IPS-15b (cell line): ENCODE results near the gene CALHM3.
"Not testable (repeated sequence)": the region's sequence is repeated elsewhere in the genome, so short reads cannot be mapped to it uniquely, and the experiment has no call there.

Experiments
- H3K27me3 ChIP-seq: one replicate; pipeline ENCODE4 v1.6.1; 2013; ENCODE audit warnings: low read length; ENCODE audit not compliant: control insufficient read depth, insufficient read depth
- H3K36me3 ChIP-seq: one replicate; pipeline ENCODE4 v1.6.1; 2013; ENCODE audit warnings: low read length; ENCODE audit not compliant: control insufficient read depth, insufficient read depth
- H3K4me1 ChIP-seq: one replicate; pipeline ENCODE4 v1.6.1; 2013; ENCODE audit warnings: mild to moderate bottlenecking, low read length; ENCODE audit not compliant: control insufficient read depth, insufficient read depth
- H3K4me3 ChIP-seq: one replicate; pipeline ENCODE4 v1.5.1; 2013; ENCODE audit warnings: low read depth, low read length
- H3K9ac ChIP-seq: one replicate; pipeline ENCODE4 v1.6.1; 2013; ENCODE audit warnings: low read depth, mild to moderate bottlenecking, low read length
- H3K9me3 ChIP-seq: one replicate; pipeline ENCODE4 v1.6.1; 2013; ENCODE audit warnings: mild to moderate bottlenecking, low read length; ENCODE audit not compliant: control insufficient read depth, insufficient read depth

CALHM3 gene, protein sequence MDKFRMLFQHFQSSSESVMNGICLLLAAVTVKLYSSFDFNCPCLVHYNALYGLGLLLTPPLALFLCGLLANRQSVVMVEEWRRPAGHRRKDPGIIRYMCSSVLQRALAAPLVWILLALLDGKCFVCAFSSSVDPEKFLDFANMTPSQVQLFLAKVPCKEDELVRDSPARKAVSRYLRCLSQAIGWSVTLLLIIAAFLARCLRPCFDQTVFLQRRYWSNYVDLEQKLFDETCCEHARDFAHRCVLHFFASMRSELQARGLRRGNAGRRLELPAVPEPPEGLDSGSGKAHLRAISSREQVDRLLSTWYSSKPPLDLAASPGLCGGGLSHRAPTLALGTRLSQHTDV

GRCh38 chr10:103479135-103479534 is at the start of gene CALHM3:
CALHM3 (minus strand) TSS chr10:103479240; CDS start chr10:103479032, 208 bp downstream.
- Histone ChIP-seq H3K9me3 (no peaks in the 10 kb centered on the region), H3K36me3 (no peaks in the 10 kb centered on the region), H3K4me1 (peaks cover 8% of the 10 kb centered on the region), H3K9ac (no peak within 1 kb of the TSS), H3K4me3 (no peak within 1 kb of the TSS), H3K27me3 (no peaks in the 10 kb centered on the region)

- H3K9ac ChIP-seq = no peak overlapping the region
- no peaks in the 10 kb centered on the region for H3K9me3 ChIP-seq
- H3K36me3 ChIP-seq = no peaks in the 10 kb centered on the region
- no peaks in the 10 kb centered on the region for H3K4me1 ChIP-seq
- no peaks in the 10 kb centered on the region for H3K27me3 ChIP-seq
- no peak overlapping the region for H3K4me3 ChIP-seq
These were observed 49.5 kb upstream of the CALHM3 start for GRCh38 chr10:103528549-103528948.

DNA sequence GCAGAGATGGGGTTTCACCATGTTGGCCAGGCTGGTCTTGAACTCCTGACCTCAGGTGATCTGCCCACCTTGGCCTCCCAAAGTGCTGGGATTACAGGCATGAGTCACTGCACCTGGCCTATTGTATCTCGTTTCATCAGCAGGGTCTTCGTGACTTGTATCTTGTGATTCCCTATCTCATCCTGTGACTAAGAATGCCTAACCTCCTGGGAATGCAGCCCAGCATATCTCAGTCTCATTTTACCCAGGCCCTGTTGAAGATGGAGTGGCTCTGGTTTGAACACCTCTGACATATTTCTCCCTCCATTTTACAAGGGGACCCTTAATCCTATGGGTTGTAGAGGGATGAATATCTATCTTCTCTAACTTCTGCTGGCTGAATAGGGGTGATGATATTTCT is 48.4 kb upstream of the CALHM3 start:
- H3K4me1 ChIP-seq, H3K9me3 ChIP-seq, H3K27me3 ChIP-seq, H3K9ac ChIP-seq, H3K36me3 ChIP-seq, H3K4me3 ChIP-seq: not testable (repeated sequence)

- H3K9ac ChIP-seq = no peak overlapping the region
- H3K9me3 ChIP-seq = no peaks in the 10 kb centered on the region
- no peaks in the 10 kb centered on the region for H3K27me3 ChIP-seq
- H3K4me1 ChIP-seq = no peaks in the 10 kb centered on the region
- no peak overlapping the region for H3K4me3 ChIP-seq
- H3K36me3 ChIP-seq = no peaks in the 10 kb centered on the region
These were observed 46.9 kb upstream of the CALHM3 start for GRCh38 chr10:103525901-103526300.

DNA sequence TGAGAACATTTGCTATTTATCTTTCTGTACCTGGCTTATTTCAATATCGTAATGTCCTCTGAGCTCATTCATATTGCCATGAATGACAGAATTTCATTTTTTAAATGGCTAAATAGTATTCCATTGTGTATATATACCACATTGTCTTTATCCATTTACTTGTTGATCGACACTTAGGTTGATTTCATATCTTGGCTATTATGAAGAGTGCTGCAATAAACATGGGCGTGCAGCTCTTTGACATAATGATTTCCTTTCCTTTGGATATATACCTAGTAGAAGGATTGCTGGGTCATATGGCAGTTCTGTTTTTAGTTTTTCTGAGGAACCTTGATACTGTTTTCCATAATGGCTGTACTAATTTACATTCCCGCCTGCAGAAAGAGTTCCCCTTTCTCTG is 44.6 kb upstream of the CALHM3 start:
- Histone ChIP-seq H3K27me3 (no peaks in the 10 kb centered on the region), H3K9me3 (no peaks in the 10 kb centered on the region), H3K36me3 (no peaks in the 10 kb centered on the region), H3K4me3 (no peak overlapping the region), H3K4me1 (no peaks in the 10 kb centered on the region), H3K9ac (no peak overlapping the region)

- not testable (repeated sequence) for H3K4me3 ChIP-seq, H3K9me3 ChIP-seq, H3K4me1 ChIP-seq, H3K27me3 ChIP-seq, H3K36me3 ChIP-seq, H3K9ac ChIP-seq
These were observed 43.0 kb upstream of the CALHM3 start for GRCh38 chr10:103522006-103522405.

GRCh38 chr10:103519798-103520197 is 40.8 kb upstream of the CALHM3 start:
- no peak overlapping the region for H3K4me3 ChIP-seq
- no peaks in the 10 kb centered on the region for H3K4me1 ChIP-seq
- no peak overlapping the region for H3K9ac ChIP-seq
- no peaks in the 10 kb centered on the region for H3K27me3 ChIP-seq
- H3K9me3 ChIP-seq = no peaks in the 10 kb centered on the region
- H3K36me3 ChIP-seq = no peaks in the 10 kb centered on the region

DNA sequence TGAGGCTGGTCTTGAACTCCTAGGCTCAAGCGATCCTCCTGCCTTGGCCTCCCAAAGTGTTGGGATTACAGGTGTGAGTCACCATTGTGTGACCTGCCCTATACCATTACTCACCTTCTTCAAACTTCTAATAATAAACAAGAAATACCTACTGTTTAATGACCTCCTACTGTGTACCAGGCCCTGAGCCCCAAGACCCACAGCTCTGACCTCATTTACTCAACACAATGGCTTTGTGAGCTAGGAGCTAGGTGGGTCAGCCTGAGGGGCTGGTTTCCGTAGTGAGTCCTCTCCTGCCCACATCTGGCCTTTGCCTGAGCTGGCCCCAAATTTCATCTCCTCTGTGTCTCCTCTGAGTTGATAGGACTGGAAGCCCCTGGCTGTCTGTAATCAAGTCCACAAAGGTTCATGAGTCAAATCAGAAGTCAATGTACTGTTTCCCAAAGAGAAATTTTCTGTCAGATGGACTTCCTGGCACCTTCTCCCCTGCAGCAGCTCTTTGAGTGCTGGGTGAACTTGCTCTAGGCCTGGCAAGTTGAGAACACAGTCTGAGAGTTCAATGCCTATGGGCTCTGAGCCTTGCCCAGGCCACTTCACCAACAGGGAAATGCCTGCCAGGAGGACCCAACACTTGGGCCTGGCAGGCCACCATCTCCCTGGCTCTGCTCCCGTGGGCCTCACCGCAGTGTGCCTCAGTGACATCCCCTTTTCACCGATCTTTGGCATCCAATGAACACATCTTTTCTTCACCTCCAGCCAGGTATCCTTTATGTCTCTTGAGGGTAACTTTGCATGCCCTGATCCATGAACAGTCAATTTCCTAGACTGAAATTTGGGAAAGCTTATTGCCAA is 38.4 kb upstream of the CALHM3 start:
- H3K4me3 ChIP-seq = no peak overlapping the region
- no peak overlapping the region for H3K9ac ChIP-seq
- H3K4me1 ChIP-seq = no peaks in the 10 kb centered on the region
- no peaks in the 10 kb centered on the region for H3K27me3 ChIP-seq
- H3K9me3 ChIP-seq = no peaks in the 10 kb centered on the region
- no peaks in the 10 kb centered on the region for H3K36me3 ChIP-seq

GRCh38 chr10:103514244-103514643 is 35.2 kb upstream of the CALHM3 start:
- H3K9me3 ChIP-seq = no peaks in the 10 kb centered on the region
- H3K27me3 ChIP-seq = no peaks in the 10 kb centered on the region
- H3K4me3 ChIP-seq = no peak overlapping the region
- no peaks in the 10 kb centered on the region for H3K4me1 ChIP-seq
- H3K36me3 ChIP-seq = no peaks in the 10 kb centered on the region
- H3K9ac ChIP-seq = no peak overlapping the region

DNA sequence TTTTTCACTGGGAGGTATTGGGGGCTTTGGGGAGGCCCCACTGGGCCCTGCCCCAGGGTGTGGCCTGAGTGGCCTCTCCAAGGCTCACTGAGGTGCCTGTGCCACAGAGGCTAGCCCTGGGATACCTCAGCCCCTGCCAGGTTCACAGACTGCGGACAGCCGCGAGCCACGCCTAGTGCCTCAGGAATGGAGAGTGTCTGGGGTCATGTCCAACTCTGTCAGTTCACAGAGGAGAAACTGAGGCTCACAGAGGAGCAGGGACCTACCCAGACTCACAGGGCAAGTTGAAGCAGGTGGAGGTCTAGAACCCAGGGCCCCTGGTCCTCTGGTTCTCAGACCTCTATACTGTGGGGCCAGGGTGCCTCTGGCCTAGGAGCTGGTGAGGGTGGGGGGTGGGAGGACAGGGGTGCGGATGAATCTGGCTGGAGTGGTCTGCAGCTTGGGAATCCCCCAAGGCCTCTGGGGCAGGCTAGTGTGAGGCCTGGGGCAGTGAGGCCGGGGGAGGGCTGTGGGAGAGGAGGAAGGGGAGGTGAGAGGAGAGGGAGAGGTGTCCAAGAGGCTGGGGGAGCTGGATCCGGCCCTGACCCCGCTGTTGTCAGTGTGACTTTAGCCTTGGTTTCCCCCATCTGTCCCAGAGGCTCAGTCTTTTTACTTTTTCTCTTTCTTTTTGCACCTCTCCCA is 34.5 kb upstream of the CALHM3 start:
- Histone ChIP-seq H3K4me3 (no peak overlapping the region), H3K27me3 (no peaks in the 10 kb centered on the region), H3K9ac (no peak overlapping the region), H3K9me3 (no peaks in the 10 kb centered on the region), H3K4me1 (no peaks in the 10 kb centered on the region), H3K36me3 (no peaks in the 10 kb centered on the region)

DNA sequence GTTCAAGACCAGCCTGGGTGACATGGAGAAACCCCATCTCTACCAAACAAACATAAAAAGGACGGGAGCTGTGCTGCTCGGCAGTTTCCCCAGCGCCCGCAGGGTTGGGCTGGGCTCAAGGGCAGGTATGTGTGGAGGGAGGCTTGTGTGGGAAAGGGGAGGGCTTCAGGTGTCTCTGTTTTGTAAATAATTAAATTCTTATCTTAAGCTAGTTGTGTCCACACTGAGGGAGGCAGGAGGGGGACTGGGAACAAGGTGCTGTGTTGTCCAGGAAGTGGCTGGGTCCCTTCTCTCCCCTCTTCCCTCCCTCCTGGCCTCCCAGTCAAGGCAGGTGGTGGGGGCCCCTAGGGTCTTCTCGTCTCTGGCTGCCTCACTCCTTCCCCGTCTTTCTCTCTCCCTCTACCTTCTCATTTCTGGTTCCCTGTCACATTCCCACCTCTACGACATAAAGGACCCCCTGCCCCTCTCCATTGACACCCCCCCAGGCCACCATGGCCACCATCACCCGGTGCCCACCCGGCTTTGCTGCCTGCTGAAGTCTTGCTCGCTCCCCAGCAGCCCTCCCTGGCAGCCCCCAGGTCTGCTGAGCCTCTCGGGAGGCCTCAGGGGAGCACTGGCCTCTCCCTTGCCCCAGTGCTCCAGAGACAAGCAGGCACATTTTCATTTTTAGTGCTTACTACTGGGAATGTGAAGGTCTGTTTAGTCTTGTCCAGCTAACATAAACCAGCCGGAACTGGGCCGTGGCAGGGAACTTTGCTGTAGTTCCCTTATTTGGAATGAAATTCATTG is 33.7 kb upstream of the CALHM3 start:
- Histone ChIP-seq H3K27me3 (no peaks in the 10 kb centered on the region), H3K9ac (no peak overlapping the region), H3K36me3 (no peaks in the 10 kb centered on the region), H3K4me1 (no peaks in the 10 kb centered on the region), H3K4me3 (no peak overlapping the region), H3K9me3 (no peaks in the 10 kb centered on the region)
